Fibroblast of pulmonary artery (primary cell): ENCODE data around the gene CPXM2.

ENCODE experiments used
- DNase-seq: peaks from one replicate; pipeline ENCODE4 v3.0.0-alpha.2; 2010; ENCODE audit warnings: low read depth
- H3K4me3 ChIP-seq: replicated peaks from 2 replicates; pipeline ENCODE4 v1.5.1; 2011; ENCODE audit warnings: low read depth, mild to moderate bottlenecking, control low read depth, low read length, moderate library complexity
- CTCF ChIP-seq: IDR thresholded peaks from 2 replicates; pipeline ENCODE4 v1.5.1; 2011; ENCODE audit warnings: mild to moderate bottlenecking, control low read depth, low read length, inconsistent platforms; ENCODE audit errors: missing control alignments

The CPXM2 gene

GRCh38 chr10:123706236-123706635 lies 185.4 kb downstream of the CPXM2 start:
- no peak for DNase-seq
- H3K4me3 ChIP-seq = no peak overlapping the region
- TF ChIP-seq CTCF = no peak

GRCh38 chr10:123704812-123705211 lies 186.8 kb downstream of the CPXM2 start:
- DNase-seq = no peak
- TF ChIP-seq CTCF = no peak
- no peak overlapping the region for H3K4me3 ChIP-seq

- no peak for TF ChIP-seq CTCF
- DNase-seq = no peak
- H3K4me3 ChIP-seq = no peak overlapping the region
These were observed 187.5 kb downstream of the CPXM2 start for GRCh38 chr10:123704076-123704475.

GRCh38 chr10:123703195-123703790 lies 188.3 kb downstream of the CPXM2 start:
- H3K4me3 ChIP-seq = no peak overlapping the region
- DNase-seq = no peak
- no peak for TF ChIP-seq CTCF
